K562 (cell line): ENCODE data around the gene PHF11. TPM values are rescaled to one million over a fixed set of nuclear protein-coding genes. Genes with fewer than 3 reads are reported as not detected.

Experiments used
- ATAC-seq: fragments of 200-7000 bp; cut with Tn5 transposase; 3 replicates; pipeline ENCODE4 v1.9.1; 2020; ENCODE audit warnings: moderate library complexity
- BruUV-seq: library from RNA; stranded (reverse); fragments of 400-500 nt; replicated peaks from 2 replicates; lab custom pipeline; 2021; lab: Mats Ljungman, UMichigan
- CTCF ChIA-PET: fragments of 300-600 bp; formaldehyde crosslinking; extraction: SDS; loops from one replicate; lab custom pipeline; 2021; ENCODE audit warnings: low intra/inter-chr PET ratio; lab: Yijun Ruan, JAX
- POLR2A ChIA-PET: fragments of 300-600, 350-650 bp; sonication (Branson Sonifier 250); formaldehyde crosslinking; extraction: SDS; loops from one replicate; lab custom pipeline; 2021; ENCODE audit warnings: antibody characterized with exemption, inconsistent platforms; lab: Yijun Ruan, JAX
- DNase-seq, 4 experiments: peaks; one replicate each; pipeline versions ENCODE4 v3.0.0 to v3.0.0-alpha.2; 2011 to 2018; ENCODE audit warnings: low spot score in 3 of 4, mixed read lengths in 3 of 4; ENCODE audit errors: extremely low read depth in 1 of 4
- FAIRE-seq: peaks from 2 replicates; lab custom pipeline; 2011; peaks lifted over from hg19 to GRCh38; lab: Jason Lieb, UNC
- H2AFZ ChIP-seq: 2 replicates; pipeline ENCODE4 v1.6.0; 2011; ENCODE audit warnings: low read depth, low read length, control low read depth, inconsistent platforms
- H3K27ac ChIP-seq: fragments of 200-600 bp; 3 replicates; pipeline ENCODE4 v1.8.0; 2011; ENCODE audit warnings: low read depth, mild to moderate bottlenecking, control low read depth, inconsistent platforms, low read length, moderate library complexity, mixed read lengths; ENCODE audit errors: extremely low read depth
- H3K27me3 ChIP-seq, 2 experiments: fragments of 300-600 bp in 1 of 2; 2 replicates in 1 of 2; 3 replicates in 1 of 2; pipeline versions ENCODE4 v1.6.0 to v1.8.0; 2011; ENCODE audit warnings: inconsistent platforms in 2 of 2, low read length in 2 of 2, mild to moderate bottlenecking in 1 of 2, mixed read lengths in 1 of 2, moderate library complexity in 1 of 2; ENCODE audit not compliant: control insufficient read depth in 2 of 2, insufficient read depth in 2 of 2
- H3K36me3 ChIP-seq: fragments of 300-600 bp; 3 replicates; pipeline ENCODE4 v1.8.0; 2011; ENCODE audit warnings: mild to moderate bottlenecking, low read length, inconsistent platforms; ENCODE audit not compliant: control insufficient read depth, insufficient read depth
- H3K4me1 ChIP-seq, 2 experiments: fragments of 200-600 bp in 1 of 2; replicated peaks in 1 of 2; 2 replicates in 1 of 2; 3 replicates in 1 of 2; pipeline versions ENCODE4 v1.5.1 to v1.8.0; 2011; ENCODE audit warnings: inconsistent platforms in 2 of 2, low read length in 2 of 2, mild to moderate bottlenecking in 1 of 2, mixed read lengths in 1 of 2, moderate library complexity in 1 of 2; ENCODE audit not compliant: control insufficient read depth in 2 of 2, insufficient read depth in 2 of 2
- H3K4me2 ChIP-seq: 2 replicates; pipeline ENCODE4 v1.6.1; 2011; ENCODE audit warnings: low read length, control low read depth, inconsistent platforms, mixed read lengths; ENCODE audit not compliant: insufficient read depth
- H3K4me3 ChIP-seq: fragments of 200-600 bp; sonication (generic), shearing (Covaris generic); 2 replicates; pipeline ENCODE4 v1.5.1; 2016; ENCODE audit warnings: control low read depth, inconsistent platforms
- H3K79me2 ChIP-seq: fragments of 200-600 bp; 3 replicates; pipeline ENCODE4 v1.8.0; 2011; ENCODE audit warnings: low read length, inconsistent platforms; ENCODE audit not compliant: control insufficient read depth, insufficient read depth
- H3K9ac ChIP-seq, 2 experiments: 2 replicates each; pipeline versions ENCODE4 v1.6.0 to v1.6.1; 2011; ENCODE audit warnings: low read depth in 2 of 2, low read length in 2 of 2, control low read depth in 1 of 2, inconsistent platforms in 1 of 2, mild to moderate bottlenecking in 1 of 2, mixed read lengths in 1 of 2; ENCODE audit not compliant: insufficient read depth in 1 of 2
- H3K9me1 ChIP-seq: one replicate; pipeline ENCODE4 v1.6.0; 2011; ENCODE audit warnings: inconsistent platforms, mild to moderate bottlenecking, low read length, moderate library complexity; ENCODE audit not compliant: control insufficient read depth, insufficient read depth
- H3K9me3 ChIP-seq: replicated peaks from 2 replicates; pipeline ENCODE4 v1.5.1; 2011; ENCODE audit warnings: low read depth, low read length, inconsistent platforms; ENCODE audit not compliant: control insufficient read depth, insufficient read depth
- H4K20me1 ChIP-seq: replicated peaks from 2 replicates; pipeline ENCODE4 v1.6.1; 2011; ENCODE audit warnings: low read length, inconsistent platforms, mixed read lengths; ENCODE audit not compliant: control insufficient read depth, insufficient read depth
- CBFA2T2 ChIP-seq: fragments of 450-650 bp; conservative IDR thresholded peaks from 2 replicates; pipeline ENCODE4 v1.6.1; 2017; ENCODE audit warnings: mild to moderate bottlenecking
- CEBPB ChIP-seq: fragments of 450-650 bp; IDR thresholded peaks from 2 replicates; pipeline ENCODE4 v1.6.1; 2016; ENCODE audit warnings: missing genetic modification characterization, missing compliant biosample characterization
- CREBBP ChIP-seq: IDR thresholded peaks from one replicate; pipeline ENCODE4 v1.6.1; 2012; ENCODE audit warnings: low read depth, mild to moderate bottlenecking, control low read depth, inconsistent platforms, low read length
- GTF2B ChIP-seq: IDR thresholded peaks from 2 replicates; pipeline ENCODE4 v1.6.1; 2011; ENCODE audit not compliant: insufficient read length; ENCODE audit errors: extremely low read depth
- HDAC1 ChIP-seq, 2 experiments: fragments of 450-650 bp; IDR thresholded peaks; 2 replicates each; pipeline ENCODE4 v1.6.1; 2016 to 2017; ENCODE audit warnings: inconsistent platforms in 1 of 2, mild to moderate bottlenecking in 1 of 2, moderate library complexity in 1 of 2
- POLR2G ChIP-seq: fragments of 200-400 bp; formaldehyde crosslinking; IDR thresholded peaks from 2 replicates; pipeline ENCODE4 v1.6.1; 2017; ENCODE audit warnings: low read depth, mild to moderate bottlenecking, antibody characterized with exemption, low read length, moderate library complexity
- PRDM10 ChIP-seq: fragments of 450-650 bp; IDR thresholded peaks from 2 replicates; pipeline ENCODE4 v1.6.1; 2018; ENCODE audit not compliant: partially characterized antibody
- RBM25 ChIP-seq: fragments of 200-400 bp; formaldehyde crosslinking; IDR thresholded peaks from 2 replicates; pipeline ENCODE4 v1.6.1; 2018; ENCODE audit warnings: low read length, low read depth, moderate library complexity; ENCODE audit not compliant: severe bottlenecking
- TGIF2 ChIP-seq: sonication (generic); formaldehyde crosslinking; IDR thresholded peaks from 2 replicates; pipeline ENCODE4 v1.8.1; 2022; ENCODE audit warnings: mild to moderate bottlenecking, missing genetic modification reagents, moderate library complexity
- ZBTB9 ChIP-seq: fragments of 450-650 bp; formaldehyde crosslinking; IDR thresholded peaks from 2 replicates; pipeline ENCODE4 v1.4.0; 2020; ENCODE audit warnings: mild to moderate bottlenecking, moderate library complexity
- WGBS: fragments of 100-300 bp; shearing (Covaris generic); methylation state at CpG from one replicate; pipeline ENCODE4 v1.1.6; 2016; ENCODE audit warnings: low coverage, mixed read lengths; ENCODE audit not compliant: insufficient coverage; ENCODE audit errors: missing lambda C conversion rate; 5-methylcytosine and 5-hydroxymethylcytosine counted together
- in situ Hi-C: fragments of 300-500 bp; cut with MboI; formaldehyde crosslinking; loops from 4 replicates; pipeline ENCODE4 v1.15.0; 2018; ENCODE audit warnings: inconsistent platforms, mixed read lengths
- intact Hi-C: fragments of 100-400 bp; cut with micrococcal nuclease; formaldehyde crosslinking; loops from 2 replicates; pipeline ENCODE4 v1.14.2; 2022
- polyA plus RNA-seq, 8 experiments: library from polyadenylated mRNA; depleted of rRNA in 4 of 8; stranded (reverse) in 5 of 8; unstranded in 3 of 8; fragments of >200 nt; fragmentation: Nextera tagmentation in 2 of 8; fragmentation: Illumina TruSeq in 1 of 8; extraction: Ambion mirVana in 2 of 8; extraction: Trizol in 1 of 8; gene quantifications; 2 replicates each; pipeline versions ENCODE4 v1.2.1 to v1.2.3, GENCODE V29; 2011 to 2014; ENCODE audit warnings: inconsistent platforms in 1 of 8, missing spikeins in 1 of 8
- total RNA-seq, 7 experiments: library from RNA; depleted of rRNA in 6 of 7; stranded (reverse); fragments of >200 nt in 6 of 7; fragmentation: Illumina TruSeq in 2 of 7; extraction: Trizol in 2 of 7; gene quantifications; 2 replicates each; pipeline versions ENCODE4 v1.2.1 to v1.2.3, GENCODE V29; 2011 to 2021; ENCODE audit warnings: low replicate concordance in 1 of 7

Gene PHF11
- total and polyA plus RNA-seq, 9 of the 15 experiments (the other 6 are each of a cell fraction or from before 2014, with no cell fraction given): 1.9 to 7.0 (median 5.3) TPM

GRCh38 chr13:49481788-49482187 lies 14.0 kb upstream of the PHF11 start:
- no peak for FAIRE-seq
- Histone ChIP-seq H3K79me2 (no peaks in the 10 kb centered on the region), H3K9ac (no peak overlapping the region), H3K9me3 (no peaks in the 10 kb centered on the region; the same call in 1 of the 2 replicates), H3K36me3 (peaks cover 42% of the 10 kb centered on the region; the same call in 2 of the 3 replicates), H3K4me1 (no peaks in the 10 kb centered on the region), H3K4me3 (no peak overlapping the region), H3K4me2 (no peak overlapping the region), H2AFZ (no peak overlapping the region), H3K27ac (no peak overlapping the region), H3K27me3 (no peaks in the 10 kb centered on the region), H4K20me1 (no peaks in the 10 kb centered on the region), H3K9me1 (no peaks in the 10 kb centered on the region)
- in situ Hi-C loops (no loop called here), intact Hi-C loops (no loop called here)
- ChIA-PET CTCF (no interaction called here), POLR2A (no interaction called here)
- no peak for DNase-seq
- WGBS: 65% methylated on average over 5 of the region's 5 CpGs
- no TSS peak for BruUV-seq
- ATAC-seq: no peak
- TF ChIP-seq GTF2B (no peak), PRDM10 (no peak), CEBPB (tag) (no peak), RBM25 (no peak), CREBBP (no peak), ZBTB9 (CRISPR knock-in tag) (no peak), POLR2G (no peak), TGIF2 (CRISPR knock-in tag) (no peak), HDAC1 (IDR thresholded peaks at IDR 0.05) (no peak), CBFA2T2 (no peak)
